ENCODE data around the gene ASAP3.

Gene ASAP3

GRCh38 chr1:23430803-23431202 is 53.2 kb downstream of the ASAP3 start:
- POLR2A ChIA-PET = no interaction called here
- CTCF ChIA-PET = interaction anchor here (0.9 to 2.6 kb wide), 2 partner anchors 10 to 27 kb away, joined by 3 to 7 read pairs; no protein-coding TSS in a partner anchor
- no peak for DNase-seq (ENCODE audit: extremely low spot score)
- TF ChIP-seq CTCF (IDR thresholded peaks at IDR 0.05; ENCODE audit: control extremely low read depth, extremely low read depth, low read depth, missing control alignments) = no peak

GRCh38 chr1:23428136-23428905 is 55.7 kb downstream of the ASAP3 start:
- ChIA-PET CTCF (interaction anchor here (2.6 kb wide), 1 partner anchor 24 kb away, joined by 7 read pairs; no protein-coding TSS in a partner anchor), POLR2A (no interaction called here)
- DNase-seq (ENCODE audit: extremely low spot score) = no peak
- no peak for TF ChIP-seq CTCF (IDR thresholded peaks at IDR 0.05; ENCODE audit: control extremely low read depth, extremely low read depth, low read depth, missing control alignments)

- DNase-seq (ENCODE audit: extremely low spot score) = no peak
- ChIA-PET CTCF (no interaction called here), POLR2A (no interaction called here)
- TF ChIP-seq CTCF (IDR thresholded peaks at IDR 0.05; ENCODE audit: control extremely low read depth, extremely low read depth, low read depth, missing control alignments) = no peak
These were observed 56.4 kb downstream of the ASAP3 start for GRCh38 chr1:23427550-23427949.

- POLR2A ChIA-PET = no interaction called here
These were observed 57.2 kb downstream of the ASAP3 start for GRCh38 chr1:23426828-23427227.

GRCh38 chr1:23425193-23425494 is 58.8 kb downstream of the ASAP3 start:
- POLR2A ChIA-PET = interaction anchor here (1.1 kb wide), 1 partner anchor 16 kb away, joined by 4 read pairs; no protein-coding TSS in a partner anchor
- CTCF ChIA-PET = interaction anchor here (1.1 kb wide), 1 partner anchor 9 kb away, joined by 4 read pairs; no protein-coding TSS in a partner anchor
- no peak for DNase-seq (ENCODE audit: extremely low spot score)
- no peak for TF ChIP-seq CTCF (IDR thresholded peaks at IDR 0.05; ENCODE audit: control extremely low read depth, extremely low read depth, low read depth, missing control alignments)

More at GRCh38 chr1:23426828-23427227, 57.2 kb downstream of the ASAP3 start:
- CTCF ChIA-PET = no interaction called here
- no peak for TF ChIP-seq CTCF (IDR thresholded peaks at IDR 0.05; ENCODE audit: control extremely low read depth, extremely low read depth, low read depth, missing control alignments)
- DNase-seq (ENCODE audit: extremely low spot score) = no peak

GRCh38 chr1:23424293-23425192 is 59.4 kb downstream of the ASAP3 start, which contains the start of gene TCEA3:
Gene TCEA3, minus strand, starts transcription at chr1:23424748. Its CDS starts 115 bp downstream, at chr1:23424633.
- POLR2A ChIA-PET = interaction anchor here (1.1 kb wide), 1 partner anchor 16 kb away, joined by 4 read pairs; no protein-coding TSS in a partner anchor
- DNase-seq (ENCODE audit: extremely low spot score) = no peak
- CTCF ChIA-PET = interaction anchor here (1.1 kb wide), 1 partner anchor 9 kb away, joined by 4 read pairs; no protein-coding TSS in a partner anchor
- TF ChIP-seq CTCF (IDR thresholded peaks at IDR 0.05; ENCODE audit: control extremely low read depth, extremely low read depth, low read depth, missing control alignments) = no peak
